Fibroblast of peridontal ligament (primary cell): ENCODE results near the gene ATP6V1F.

Experiments
- DNase-seq: peaks from one replicate; pipeline ENCODE4 v3.0.0-alpha.2; 2010; ENCODE audit errors: extremely low read depth

ATP6V1F gene

DNA sequence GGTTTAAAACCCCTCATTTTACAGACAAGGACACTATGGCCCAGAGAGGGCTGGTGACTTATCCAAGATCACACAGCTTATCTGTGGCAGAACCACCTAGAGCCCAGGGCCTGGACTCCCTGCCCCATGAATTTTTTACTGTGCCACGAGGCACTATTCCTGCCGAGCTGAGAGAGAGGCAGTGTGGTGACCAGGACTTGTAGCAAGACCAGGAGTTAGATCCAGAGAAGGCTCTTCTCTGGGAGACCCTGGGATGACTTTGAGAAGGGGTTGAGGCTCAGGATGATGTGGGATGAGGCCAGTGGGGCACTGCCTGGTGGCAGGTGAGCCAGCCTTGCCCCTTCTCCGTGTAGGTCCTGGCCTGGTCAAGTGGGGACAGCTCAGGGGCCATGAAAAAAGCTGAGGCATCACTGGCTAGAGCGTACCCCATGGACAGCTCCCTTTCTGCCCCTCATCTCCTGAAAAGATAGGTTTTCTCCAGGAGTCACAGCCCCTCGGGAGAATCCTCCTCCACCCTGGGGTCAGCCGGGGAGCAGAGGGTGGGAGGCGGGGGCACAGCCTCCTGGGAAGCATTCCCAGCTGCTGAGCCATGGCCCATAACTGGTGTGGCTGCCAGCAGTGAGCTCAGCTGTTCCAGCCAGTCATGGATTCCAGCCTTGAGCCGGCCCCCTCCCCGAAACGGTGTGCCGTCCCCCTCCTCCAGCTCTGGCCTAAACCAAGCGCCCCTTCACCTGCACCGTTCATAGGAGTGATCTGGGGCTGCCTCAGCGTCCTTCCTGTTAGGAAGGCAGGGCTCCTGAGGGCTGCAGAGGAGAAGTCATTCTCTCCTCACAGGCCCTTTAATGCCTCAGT lies 26.6 kb upstream of the ATP6V1F start:
- DNase-seq = peak; percentile 42

DNA sequence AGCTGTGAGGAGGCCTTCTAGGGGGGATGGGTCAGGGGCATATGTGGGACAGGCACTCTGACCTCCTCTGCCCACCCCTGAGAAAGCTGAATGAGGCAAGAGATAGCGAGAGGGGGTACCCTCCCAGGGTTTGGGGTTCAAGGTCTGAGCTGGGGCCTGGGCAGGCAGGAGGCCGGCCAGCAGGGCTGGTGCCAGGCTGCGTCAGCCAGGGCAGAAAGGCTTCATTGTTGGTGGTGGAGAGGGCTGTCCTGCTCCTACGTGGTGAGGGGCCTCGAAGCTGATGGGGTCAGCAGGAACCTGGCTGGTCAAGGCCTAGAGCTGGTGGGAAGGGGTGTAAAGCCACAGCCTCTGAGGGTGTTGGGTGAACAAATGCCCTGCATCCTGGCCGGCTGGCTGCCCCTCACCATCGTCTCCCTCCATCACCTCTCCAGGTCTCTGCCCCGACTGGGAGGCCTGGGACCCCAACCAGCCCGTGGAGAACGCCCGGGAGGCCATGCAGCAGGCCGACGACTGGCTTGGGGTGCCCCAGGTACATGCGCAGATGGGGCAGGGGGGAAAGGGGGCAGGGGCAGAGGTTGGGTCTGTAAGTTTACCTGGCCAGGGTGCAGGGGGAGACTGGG lies 25.8 kb upstream of the ATP6V1F start:
- no peak for DNase-seq

DNA sequence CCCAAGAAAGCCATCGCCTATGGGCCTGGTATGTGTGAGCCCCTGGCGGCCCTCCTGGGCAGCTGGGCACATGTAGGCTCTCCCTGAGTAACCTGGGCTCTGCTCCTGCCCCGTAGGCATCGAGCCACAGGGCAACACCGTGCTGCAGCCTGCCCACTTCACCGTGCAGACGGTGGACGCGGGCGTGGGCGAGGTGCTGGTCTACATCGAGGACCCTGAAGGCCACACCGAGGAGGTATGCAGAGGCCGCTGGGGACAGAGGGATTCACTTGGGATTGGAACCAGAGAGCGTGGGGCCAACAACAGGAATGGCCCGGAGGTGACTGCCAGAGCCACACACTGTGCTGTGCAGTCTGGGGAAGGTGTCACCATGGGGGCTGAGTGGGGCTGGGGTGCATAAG lies 25.1 kb upstream of the ATP6V1F start:
- no peak for DNase-seq

DNA sequence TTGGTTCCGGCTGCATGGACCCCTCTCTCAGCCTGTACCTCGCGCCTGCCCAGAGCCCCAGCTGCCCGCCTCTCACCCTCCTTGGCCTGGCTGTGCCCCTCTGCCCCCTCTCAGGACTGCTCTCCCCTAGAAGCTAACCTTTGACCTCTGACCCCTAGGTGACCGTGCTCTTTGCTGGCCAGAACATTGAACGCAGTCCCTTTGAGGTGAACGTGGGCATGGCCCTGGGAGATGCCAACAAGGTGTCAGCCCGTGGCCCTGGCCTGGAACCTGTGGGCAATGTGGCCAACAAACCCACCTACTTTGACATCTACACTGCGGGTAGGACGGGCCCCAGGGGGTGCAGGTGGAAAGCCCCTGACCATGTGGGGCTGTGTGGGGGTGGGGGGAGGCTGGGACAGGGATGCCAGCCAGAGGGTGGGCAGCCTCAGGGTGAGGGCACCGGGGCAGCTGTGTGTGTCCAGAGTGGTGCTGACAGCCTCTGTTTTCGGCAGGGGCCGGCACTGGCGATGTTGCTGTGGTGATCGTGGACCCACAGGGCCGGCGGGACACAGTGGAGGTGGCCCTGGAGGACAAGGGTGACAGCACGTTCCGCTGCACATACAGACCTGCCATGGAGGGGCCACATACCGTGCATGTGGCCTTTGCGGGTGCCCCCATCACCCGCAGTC lies 24.4 kb upstream of the ATP6V1F start:
- no peak for DNase-seq

DNA sequence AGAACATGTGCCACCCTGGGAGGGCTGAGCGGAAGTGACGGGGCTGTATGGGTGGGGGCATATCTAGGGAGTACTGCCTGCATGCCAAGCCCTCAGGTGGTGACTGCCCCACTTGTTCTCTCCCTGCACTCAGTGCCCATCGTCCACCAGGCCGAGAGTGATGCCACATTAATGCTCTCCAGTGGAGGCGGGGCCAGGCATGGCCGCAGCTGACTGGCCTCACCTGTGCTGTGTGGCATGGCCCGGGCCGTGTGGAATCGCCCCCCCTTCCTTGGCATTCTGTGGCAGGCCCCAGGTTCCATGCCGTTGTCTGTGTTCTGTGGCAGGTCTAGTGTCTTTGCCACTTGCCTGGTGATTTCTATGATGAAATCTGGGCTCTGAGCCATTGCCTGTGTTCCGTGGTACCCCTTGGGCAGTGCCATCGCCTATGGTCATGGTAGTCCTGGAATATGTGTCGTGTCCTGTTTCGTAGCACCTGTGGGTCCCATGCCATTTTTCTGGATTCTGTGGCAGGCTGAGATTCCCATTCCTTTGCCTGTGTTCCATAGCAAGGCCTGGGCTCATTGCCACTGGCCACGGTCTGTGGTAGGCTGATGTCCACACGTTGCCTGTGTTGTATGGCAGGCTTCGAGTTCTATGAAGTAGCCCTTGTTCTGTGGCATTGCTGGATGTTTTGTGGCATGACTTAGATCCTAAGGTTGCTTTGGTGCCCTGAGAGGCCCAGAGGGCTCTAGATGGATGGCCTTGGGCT lies 23.5 kb upstream of the ATP6V1F start:
- DNase-seq = no peak

DNA sequence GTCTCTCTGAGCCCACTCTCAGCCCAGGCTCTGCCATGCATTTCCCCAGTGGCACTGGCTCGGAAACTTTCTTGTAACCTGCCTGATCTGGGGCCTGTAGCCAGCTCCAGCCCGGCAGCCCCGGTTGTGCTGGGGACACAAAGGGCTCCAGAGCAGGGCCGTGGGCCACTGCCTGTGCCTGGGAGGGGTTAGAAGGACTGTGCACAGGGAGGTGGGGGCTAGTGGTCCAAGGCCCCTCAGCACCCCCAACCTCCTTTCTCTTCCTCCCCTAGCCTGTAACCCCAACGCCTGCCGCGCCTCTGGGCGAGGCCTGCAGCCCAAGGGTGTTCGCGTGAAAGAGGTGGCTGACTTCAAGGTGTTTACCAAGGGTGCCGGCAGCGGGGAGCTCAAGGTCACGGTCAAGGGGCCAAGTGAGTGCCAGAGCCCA lies 22.9 kb upstream of the ATP6V1F start:
- no peak for DNase-seq

DNA sequence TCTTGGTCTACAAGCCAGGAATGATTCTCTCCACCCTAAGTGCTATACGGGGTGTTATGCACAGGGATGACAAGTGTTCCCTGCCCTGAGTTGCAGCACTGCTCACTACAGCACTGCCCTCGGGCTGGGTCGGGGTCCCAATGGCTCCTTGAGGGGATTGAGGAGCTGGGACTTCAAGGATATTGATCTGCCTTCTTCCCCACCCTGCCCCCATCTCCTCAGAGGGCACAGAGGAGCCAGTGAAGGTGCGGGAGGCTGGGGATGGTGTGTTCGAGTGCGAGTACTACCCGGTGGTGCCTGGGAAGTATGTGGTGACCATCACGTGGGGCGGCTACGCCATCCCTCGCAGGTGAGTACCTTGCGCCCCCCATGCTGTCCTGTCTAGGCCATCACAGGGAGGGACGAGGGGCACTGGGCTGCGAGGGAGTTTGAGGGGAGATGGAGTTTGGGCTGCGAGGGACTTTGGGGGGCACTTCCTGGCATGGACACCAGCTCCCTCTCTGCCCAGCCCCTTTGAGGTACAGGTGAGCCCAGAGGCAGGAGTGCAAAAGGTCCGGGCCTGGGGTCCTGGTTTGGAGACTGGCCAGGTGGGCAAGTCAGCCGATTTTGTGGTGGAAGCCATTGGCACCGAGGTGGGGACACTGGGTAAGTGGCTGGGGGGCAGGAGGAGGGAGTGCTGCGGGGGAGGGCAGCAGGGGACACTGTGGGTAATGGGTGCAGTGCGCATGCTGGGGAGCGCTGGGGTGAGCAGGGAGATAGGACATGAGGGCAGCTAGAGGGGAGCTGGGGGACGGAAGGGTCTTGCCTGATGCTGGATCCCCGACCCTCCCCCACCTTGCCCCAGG lies 22.1 kb upstream of the ATP6V1F start:
- no peak for DNase-seq

DNA sequence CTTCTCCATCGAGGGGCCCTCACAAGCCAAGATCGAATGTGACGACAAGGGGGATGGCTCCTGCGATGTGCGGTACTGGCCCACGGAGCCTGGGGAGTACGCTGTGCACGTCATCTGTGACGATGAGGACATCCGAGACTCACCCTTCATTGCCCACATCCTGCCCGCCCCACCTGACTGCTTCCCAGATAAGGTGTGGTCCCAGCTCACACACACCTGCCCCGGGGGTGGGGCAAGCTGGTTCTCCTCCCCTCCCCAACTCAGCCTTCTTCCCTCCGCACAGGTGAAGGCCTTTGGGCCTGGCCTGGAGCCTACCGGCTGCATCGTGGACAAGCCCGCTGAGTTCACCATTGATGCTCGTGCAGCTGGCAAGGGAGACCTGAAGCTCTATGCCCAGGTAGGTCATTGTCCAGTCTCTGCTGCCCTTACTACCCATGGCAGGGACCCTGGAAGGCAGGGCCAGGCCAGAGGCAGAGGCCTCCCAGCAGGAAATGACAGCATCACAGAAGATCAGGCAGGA lies 21.4 kb upstream of the ATP6V1F start:
- DNase-seq = no peak

DNA sequence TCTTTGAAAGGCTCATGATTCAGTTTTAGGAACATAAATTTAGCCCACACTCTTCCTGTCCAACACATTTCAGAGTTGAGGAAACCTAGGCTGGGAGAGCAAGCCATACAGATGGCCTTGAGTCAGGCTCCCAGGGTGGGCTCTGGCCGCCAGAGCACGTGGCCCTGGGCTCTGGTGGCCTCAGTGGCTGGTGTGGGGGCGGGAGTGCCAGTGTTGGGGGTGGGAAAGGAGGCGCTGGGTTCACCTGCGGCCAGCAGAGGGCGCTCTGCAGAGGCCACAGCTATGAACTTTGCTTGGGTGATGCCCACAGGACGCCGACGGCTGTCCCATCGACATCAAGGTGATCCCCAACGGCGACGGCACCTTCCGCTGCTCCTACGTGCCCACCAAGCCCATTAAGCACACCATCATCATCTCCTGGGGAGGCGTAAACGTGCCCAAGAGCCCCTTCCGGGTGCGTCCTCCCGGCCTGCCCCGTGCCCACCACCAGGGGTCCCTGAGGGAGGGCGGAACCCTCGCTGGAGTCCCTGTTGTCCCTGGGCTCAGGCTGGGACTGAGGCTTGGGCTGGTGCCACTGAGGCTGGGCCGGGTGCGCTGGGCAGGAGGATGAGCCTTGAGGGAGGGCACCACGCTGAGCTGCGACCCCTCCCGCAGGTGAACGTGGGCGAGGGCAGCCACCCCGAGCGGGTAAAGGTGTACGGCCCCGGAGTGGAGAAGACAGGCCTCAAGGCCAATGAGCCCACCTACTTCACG lies 20.6 kb upstream of the ATP6V1F start:
- DNase-seq = peak; percentile 24

DNA sequence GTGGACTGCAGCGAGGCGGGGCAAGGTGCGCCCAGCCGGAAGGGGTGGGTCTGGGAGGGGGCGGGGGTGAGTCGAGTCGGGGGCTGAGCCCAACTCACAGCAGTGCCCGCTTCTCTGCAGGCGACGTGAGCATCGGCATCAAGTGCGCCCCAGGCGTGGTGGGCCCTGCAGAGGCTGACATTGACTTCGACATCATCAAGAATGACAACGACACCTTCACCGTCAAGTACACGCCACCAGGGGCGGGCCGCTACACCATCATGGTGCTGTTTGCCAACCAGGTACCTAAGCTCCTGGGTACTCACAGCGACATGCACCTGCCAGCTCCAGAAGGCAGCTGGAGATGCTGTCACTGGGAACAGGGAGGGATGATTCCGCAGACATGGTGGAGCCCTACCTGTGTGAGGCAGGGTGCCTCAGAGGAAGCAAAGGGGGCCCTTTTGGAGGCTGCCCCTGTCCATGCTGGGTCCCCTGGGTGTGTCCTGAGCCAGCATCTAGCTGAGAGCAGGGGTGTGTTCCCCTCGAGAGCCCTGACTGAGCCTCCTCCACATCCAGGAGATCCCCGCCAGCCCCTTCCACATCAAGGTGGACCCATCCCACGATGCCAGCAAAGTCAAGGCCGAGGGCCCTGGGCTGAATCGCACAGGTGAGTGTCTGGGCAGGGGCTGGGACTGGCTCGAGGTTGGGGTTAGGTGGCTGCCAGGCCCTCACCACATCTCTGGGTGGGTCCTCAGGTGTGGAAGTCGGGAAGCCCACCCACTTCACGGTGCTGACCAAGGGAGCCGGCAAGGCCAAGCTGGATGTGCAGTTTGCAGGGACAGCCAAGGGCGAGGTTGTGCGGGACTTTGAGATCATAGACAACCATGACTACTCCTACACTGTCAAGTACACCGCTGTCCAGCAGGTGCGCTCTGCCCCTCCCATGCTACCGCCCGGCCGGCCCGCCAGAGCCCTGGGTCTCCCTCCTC lies 19.7 kb upstream of the ATP6V1F start:
- no peak for DNase-seq

DNA sequence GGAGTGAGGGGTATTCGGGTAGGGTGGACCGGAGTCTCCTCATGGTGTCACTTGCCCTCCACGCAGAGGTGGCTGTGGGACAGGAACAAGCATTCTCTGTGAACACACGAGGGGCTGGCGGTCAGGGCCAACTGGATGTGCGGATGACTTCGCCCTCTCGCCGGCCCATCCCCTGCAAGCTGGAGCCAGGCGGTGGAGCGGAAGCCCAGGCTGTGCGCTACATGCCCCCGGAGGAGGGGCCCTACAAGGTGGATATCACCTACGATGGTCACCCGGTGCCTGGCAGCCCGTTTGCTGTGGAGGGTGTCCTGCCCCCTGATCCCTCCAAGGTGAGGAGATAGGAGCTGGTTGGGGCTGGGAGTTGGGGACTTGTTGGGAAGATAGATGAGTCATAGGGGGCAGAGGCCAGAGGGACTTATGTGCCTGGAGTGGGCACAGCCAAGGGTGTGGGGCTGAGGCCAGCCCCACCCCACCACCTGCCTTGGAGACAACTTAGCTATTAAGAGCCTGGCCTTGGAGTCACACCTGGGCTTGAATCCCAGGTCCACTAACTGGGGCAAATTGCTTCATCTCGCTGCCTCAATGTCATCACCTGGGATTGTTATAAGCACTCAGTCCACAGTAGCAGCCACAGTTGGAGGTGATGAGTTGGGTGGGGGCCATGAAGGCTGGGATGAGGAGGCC lies 18.6 kb upstream of the ATP6V1F start:
- DNase-seq = no peak

DNA sequence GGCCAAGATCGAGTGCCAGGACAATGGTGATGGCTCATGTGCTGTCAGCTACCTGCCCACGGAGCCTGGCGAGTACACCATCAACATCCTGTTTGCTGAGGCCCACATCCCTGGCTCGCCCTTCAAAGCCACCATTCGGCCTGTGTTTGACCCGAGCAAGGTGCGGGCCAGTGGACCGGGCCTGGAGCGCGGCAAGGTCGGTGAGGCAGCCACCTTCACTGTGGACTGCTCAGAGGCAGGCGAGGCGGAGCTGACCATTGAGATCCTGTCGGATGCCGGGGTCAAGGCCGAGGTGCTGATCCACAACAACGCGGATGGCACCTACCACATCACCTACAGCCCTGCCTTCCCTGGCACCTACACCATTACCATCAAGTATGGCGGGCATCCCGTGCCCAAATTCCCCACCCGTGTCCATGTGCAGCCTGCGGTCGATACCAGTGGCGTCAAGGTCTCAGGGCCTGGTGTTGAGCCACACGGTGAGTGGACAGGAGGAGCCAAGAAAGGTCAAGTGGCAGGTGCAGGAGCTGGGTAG lies 17.8 kb upstream of the ATP6V1F start:
- no peak for DNase-seq

DNA sequence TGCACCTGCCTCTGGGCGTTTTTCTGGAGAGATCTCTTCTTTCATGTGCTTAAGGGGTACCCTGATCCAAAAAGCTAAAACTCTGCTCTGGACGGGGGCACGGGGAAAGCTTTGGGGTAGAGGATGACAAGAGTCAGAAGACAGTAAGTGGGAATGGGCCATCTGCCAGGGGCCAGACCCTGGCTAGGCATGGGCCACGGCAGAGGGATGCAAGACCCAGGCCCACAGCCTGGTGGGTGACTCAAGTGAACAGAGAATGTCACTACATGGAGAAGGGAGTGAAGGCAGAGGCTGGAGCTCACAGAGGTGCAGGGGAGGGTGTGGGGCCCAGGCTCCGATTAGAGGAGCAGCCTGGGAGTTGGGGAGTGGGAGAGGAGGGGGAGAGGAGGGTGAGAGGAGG lies 17.2 kb upstream of the ATP6V1F start:
- DNase-seq = no peak

DNA sequence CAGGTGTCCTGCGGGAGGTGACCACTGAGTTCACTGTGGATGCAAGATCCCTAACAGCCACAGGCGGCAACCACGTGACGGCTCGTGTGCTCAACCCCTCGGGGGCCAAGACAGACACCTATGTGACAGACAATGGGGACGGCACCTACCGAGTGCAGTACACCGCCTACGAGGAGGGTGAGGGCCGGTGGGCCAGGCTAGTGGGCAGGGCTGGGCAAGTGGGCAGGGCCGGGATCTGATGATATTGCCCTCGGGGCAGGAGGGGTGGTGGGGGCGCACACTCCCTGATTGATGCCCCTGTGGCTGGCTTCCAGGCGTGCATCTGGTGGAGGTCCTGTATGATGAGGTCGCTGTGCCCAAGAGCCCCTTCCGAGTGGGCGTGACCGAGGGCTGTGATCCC lies 16.7 kb upstream of the ATP6V1F start:
- DNase-seq = no peak

DNA sequence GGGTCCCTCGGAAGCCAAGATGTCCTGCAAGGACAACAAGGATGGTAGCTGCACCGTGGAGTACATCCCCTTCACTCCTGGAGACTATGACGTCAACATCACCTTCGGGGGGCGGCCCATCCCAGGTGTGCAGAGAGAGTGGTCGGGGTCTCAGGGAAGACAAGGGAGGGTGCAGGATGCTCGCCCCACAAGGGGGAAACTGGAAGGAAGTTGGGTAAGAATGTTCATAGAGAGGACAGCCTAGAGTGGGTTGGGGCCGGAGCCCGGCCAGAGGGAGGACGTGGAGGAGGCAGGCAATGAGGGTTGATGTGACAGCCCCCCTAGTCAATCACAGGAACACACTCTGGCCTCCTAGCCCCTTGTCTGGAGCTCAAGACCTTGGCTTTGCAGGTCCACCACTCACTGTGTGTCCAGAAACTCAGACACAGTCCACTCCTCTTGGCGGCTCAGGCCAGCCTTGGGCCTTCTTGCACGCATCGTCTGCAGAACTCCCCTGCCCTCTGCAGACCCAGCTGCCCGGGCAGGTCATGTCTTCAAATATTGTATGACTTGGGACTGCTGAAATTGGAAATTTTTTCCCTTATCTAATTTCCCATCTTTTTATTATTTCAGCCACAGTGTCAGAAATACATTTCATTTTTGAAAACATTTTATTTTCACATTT lies 15.7 kb upstream of the ATP6V1F start:
- DNase-seq = no peak

DNA sequence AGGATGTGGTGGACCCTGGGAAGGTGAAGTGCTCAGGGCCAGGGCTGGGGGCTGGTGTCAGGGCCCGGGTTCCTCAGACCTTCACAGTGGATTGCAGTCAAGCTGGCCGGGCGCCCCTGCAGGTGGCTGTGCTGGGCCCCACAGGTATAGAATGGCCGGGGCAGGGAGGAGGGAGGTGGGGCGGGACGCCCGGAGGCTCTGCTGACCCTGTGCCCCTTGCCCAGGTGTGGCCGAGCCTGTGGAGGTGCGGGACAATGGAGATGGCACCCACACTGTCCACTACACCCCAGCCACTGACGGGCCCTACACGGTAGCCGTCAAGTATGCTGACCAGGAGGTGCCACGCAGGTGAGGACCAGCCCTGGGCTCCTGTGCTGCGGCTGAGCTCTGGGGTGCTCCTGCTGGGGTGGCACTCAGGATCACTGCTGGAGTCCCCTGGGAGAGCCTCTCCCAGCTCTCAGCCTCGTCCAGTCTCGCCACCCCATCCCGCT lies 14.9 kb upstream of the ATP6V1F start:
- DNase-seq = no peak
